ENCODE measurements around the gene FILIP1L. TPM values are rescaled to one million over a fixed set of nuclear protein-coding genes. Genes with fewer than 3 reads are reported as not detected.
A peak's percentile ranks its signal among the peaks of the same experiment; 100 is the strongest.

Gene FILIP1L
- total RNA-seq, 1 experiment from 2014 or later: 3.7 TPM

- H3K36me3 ChIP-seq: no peaks in the 10 kb centered on the region
- peak; percentile 84 to 90 for DNase-seq
- H3K27ac ChIP-seq: peak overlapping the region; percentile 85
- H3K4me3 ChIP-seq: peak overlapping the region; percentile 69
- no peaks in the 10 kb centered on the region for H3K27me3 ChIP-seq
- peaks cover 37% of the 10 kb centered on the region for H3K4me1 ChIP-seq
- no peaks in the 10 kb centered on the region for H3K9me3 ChIP-seq (replicated peaks)
Measured at GRCh38 chr3:99875929-99876841, 238.1 kb downstream of the FILIP1L start.

GRCh38 chr3:99875581-99875928, 238.7 kb downstream of the FILIP1L start:
- Histone ChIP-seq H3K36me3 (no peaks in the 10 kb centered on the region), H3K27me3 (no peaks in the 10 kb centered on the region), H3K9me3 (replicated peaks) (no peaks in the 10 kb centered on the region), H3K27ac (peak overlapping the region; percentile 85), H3K4me1 (peaks cover 37% of the 10 kb centered on the region), H3K4me3 (peak overlapping the region; percentile 69)
- DNase-seq: peak; percentile 27 to 71

GRCh38 chr3:99874237-99875002, 239.9 kb downstream of the FILIP1L start:
- H3K4me1 ChIP-seq: peaks cover 37% of the 10 kb centered on the region
- H3K36me3 ChIP-seq: no peaks in the 10 kb centered on the region
- no peaks in the 10 kb centered on the region for H3K27me3 ChIP-seq
- H3K27ac ChIP-seq: no peak overlapping the region; the same call in 1 of the 2 replicates
- DNase-seq: no peak
- H3K9me3 ChIP-seq (replicated peaks): no peaks in the 10 kb centered on the region
- peak overlapping the region; percentile 69 for H3K4me3 ChIP-seq

GRCh38 chr3:99873269-99874102, 240.8 kb downstream of the FILIP1L start:
- no peak for DNase-seq
- no peaks in the 10 kb centered on the region for H3K27me3 ChIP-seq
- no peak overlapping the region for H3K4me3 ChIP-seq
- no peak overlapping the region for H3K27ac ChIP-seq
- no peaks in the 10 kb centered on the region for H3K36me3 ChIP-seq
- H3K4me1 ChIP-seq: peaks cover 28% of the 10 kb centered on the region
- H3K9me3 ChIP-seq (replicated peaks): no peaks in the 10 kb centered on the region

DNA sequence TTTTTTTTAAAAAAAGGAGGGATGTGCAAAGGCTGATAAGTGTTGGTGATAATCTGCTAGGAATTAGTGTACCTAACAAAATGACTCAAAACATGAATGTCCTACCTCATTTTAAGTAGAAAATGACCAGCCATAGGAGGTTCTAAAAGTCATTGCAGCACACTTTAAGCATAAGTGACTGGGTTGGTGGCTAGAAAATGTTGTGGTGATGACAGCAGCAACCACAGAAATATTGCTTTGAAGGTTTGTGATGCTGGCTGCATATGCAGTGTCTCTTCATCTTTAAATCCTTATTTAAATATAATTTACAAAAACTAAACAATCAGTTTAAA, 241.4 kb downstream of the FILIP1L start:
- H3K4me3 ChIP-seq: no peak overlapping the region
- H3K9me3 ChIP-seq (replicated peaks): no peaks in the 10 kb centered on the region
- H3K36me3 ChIP-seq: 0 out of 2 replicates have a peak, but pooled peaks cover under 1% of the 10 kb centered on the region
- peaks cover 22% of the 10 kb centered on the region for H3K4me1 ChIP-seq
- no peak overlapping the region for H3K27ac ChIP-seq
- no peaks in the 10 kb centered on the region for H3K27me3 ChIP-seq
- no peak for DNase-seq

DNA sequence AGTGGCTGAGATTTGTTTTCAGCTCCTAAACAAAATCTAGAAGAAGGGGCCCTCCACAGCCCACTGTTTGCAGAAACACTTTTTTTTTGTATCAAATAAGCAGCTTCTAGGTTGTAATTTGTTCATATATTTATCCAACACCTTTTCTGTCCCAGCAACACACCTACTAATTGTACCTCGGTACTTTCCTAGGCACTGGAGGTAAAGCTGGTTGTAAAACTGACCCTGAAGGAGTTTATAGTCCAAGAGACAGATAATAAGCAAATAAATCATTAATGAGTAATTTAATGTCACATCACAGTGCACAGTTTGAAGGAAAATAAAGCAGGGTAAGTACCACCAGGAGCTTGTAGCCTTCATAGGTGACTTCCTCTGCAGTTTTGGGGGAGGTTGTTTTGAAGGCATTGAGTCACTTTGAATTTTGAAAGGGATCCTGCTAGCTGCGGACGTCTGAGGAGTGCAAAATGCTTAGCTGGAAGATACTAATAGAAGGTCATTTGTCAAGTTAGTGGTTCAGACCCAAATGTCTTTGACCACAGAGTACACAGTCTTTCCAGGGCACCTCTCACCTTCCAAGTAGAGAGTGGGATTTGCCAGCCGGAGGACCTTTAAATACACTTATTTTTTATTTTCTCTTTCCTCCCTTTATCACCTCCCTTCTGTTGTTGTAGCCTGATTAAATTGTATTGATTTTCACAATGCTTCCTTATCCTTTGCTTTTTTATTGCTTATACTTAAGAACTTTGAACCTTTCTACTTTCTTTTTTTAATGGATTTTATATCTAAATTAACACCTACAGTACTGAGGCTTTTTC, 242.9 kb downstream of the FILIP1L start:
- no peak overlapping the region for H3K4me3 ChIP-seq
- H3K9me3 ChIP-seq (replicated peaks): no peaks in the 10 kb centered on the region
- H3K27ac ChIP-seq: no peak overlapping the region
- H3K27me3 ChIP-seq: no peaks in the 10 kb centered on the region
- H3K4me1 ChIP-seq: peaks cover 29% of the 10 kb centered on the region
- no peak for DNase-seq
- H3K36me3 ChIP-seq: peaks cover 3% of the 10 kb centered on the region; the same call in 1 of the 2 replicates

GRCh38 chr3:99870712-99871111, 243.6 kb downstream of the FILIP1L start:
- Histone ChIP-seq H3K36me3 (peaks cover 3% of the 10 kb centered on the region; the same call in 1 of the 2 replicates), H3K4me1 (peaks cover 36% of the 10 kb centered on the region), H3K4me3 (no peak overlapping the region), H3K27ac (no peak overlapping the region), H3K27me3 (no peaks in the 10 kb centered on the region), H3K9me3 (replicated peaks) (no peaks in the 10 kb centered on the region)
- no peak for DNase-seq

- Histone ChIP-seq H3K4me3 (no peak overlapping the region), H3K27me3 (no peaks in the 10 kb centered on the region), H3K9me3 (replicated peaks) (no peaks in the 10 kb centered on the region), H3K27ac (no peak overlapping the region), H3K36me3 (peaks cover 6% of the 10 kb centered on the region; the same call in 1 of the 2 replicates), H3K4me1 (peaks cover 35% of the 10 kb centered on the region)
- no peak for DNase-seq
Measured at GRCh38 chr3:99869621-99870020, 244.7 kb downstream of the FILIP1L start.

DNA sequence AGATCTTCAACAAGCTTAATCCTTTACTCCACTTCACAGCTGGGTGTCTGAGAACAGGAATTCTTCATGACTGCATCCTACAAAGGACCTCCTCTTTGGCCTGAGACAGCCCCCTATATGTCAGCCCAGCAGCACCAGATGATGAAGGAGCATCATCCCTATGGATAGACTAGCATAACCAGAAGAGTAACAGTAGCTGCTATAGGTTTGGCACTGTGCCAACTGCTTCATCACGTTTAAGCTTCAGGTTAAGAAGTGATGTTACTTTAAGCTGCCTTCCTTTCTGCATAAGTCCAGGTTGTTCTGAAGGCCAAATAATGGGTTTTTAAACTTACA, 246.0 kb downstream of the FILIP1L start:
- H3K27ac ChIP-seq: no peak overlapping the region
- no peaks in the 10 kb centered on the region for H3K27me3 ChIP-seq
- no peaks in the 10 kb centered on the region for H3K9me3 ChIP-seq (replicated peaks)
- DNase-seq: peak; percentile 23 to 56
- H3K4me3 ChIP-seq: no peak overlapping the region
- peaks cover 9% of the 10 kb centered on the region; the same call in 1 of the 2 replicates for H3K36me3 ChIP-seq
- H3K4me1 ChIP-seq: peaks cover 24% of the 10 kb centered on the region

DNA sequence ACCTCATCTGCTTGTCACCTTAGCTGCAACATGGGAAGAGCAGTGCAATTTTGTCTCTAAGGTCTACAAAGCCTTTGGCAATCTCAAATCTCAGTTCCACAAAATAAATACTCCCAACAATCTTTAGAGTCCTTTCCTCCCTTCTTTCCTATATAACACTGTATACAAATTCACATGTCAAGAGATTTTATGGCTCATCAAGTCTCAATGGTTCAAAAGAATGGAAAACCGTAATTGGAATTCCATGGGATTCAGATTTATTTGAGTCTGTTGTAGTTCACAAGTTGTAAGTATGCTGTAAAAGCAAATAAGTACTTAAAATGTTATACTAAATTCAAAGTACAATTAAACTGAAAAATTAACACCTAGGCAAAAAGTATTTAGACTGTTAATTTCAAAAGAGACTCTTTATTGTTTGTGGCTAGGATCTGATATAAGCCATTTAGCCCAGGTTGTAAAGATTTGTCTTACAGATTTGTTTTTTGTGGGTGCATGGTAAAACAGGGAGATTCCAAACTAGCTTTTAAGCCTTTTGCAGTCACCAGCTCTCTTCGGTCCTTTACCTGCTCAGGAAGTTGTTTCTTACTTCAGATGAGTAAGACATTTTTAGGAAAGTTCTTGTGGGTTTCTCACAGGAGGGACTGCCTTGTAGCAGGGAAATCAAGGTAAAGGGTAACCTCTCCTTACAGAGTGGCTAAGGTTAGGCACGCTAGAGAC, 246.5 kb downstream of the FILIP1L start:
- H3K27ac ChIP-seq: no peak overlapping the region
- no peak for DNase-seq
- H3K27me3 ChIP-seq: no peaks in the 10 kb centered on the region
- H3K4me1 ChIP-seq: peaks cover 22% of the 10 kb centered on the region
- peaks cover 11% of the 10 kb centered on the region for H3K36me3 ChIP-seq
- H3K4me3 ChIP-seq: no peak overlapping the region
- H3K9me3 ChIP-seq (replicated peaks): no peaks in the 10 kb centered on the region

DNA sequence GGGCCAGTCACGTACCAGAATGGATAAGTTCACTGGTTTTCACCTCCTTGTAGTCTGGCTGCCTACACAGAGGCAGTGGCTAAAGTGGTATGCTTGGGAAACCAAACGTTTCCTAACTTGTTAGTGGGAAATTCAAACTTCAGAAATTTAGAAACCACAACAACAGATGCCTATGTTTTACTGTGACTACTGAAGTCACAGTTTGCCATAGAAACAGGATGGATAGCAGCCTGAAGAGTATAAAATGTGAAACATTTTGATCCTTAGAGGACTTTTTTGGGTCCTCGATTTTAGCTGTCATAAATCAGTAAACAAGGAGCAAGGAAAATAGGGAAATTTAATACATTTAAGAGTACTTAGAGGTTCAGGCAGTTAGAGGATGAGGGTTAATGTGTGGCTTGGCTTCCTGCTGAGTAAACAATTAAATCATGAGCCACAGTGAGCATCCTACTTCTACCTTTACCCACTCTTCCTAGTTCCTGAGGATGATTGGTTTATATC, 248.0 kb downstream of the FILIP1L start:
- Histone ChIP-seq H3K9me3 (replicated peaks) (no peaks in the 10 kb centered on the region), H3K27ac (peak overlapping the region; percentile 41), H3K36me3 (peaks cover 15% of the 10 kb centered on the region), H3K4me3 (no peak overlapping the region), H3K27me3 (no peaks in the 10 kb centered on the region), H3K4me1 (peaks cover 22% of the 10 kb centered on the region)
- DNase-seq: peak; percentile 45 to 77

GRCh38 chr3:99865321-99865720, 249.0 kb downstream of the FILIP1L start:
- Histone ChIP-seq H3K27ac (no peak overlapping the region), H3K27me3 (no peaks in the 10 kb centered on the region), H3K4me3 (no peak overlapping the region), H3K9me3 (replicated peaks) (no peaks in the 10 kb centered on the region), H3K36me3 (peaks cover 15% of the 10 kb centered on the region), H3K4me1 (peaks cover 22% of the 10 kb centered on the region)
- DNase-seq: no peak

DNA sequence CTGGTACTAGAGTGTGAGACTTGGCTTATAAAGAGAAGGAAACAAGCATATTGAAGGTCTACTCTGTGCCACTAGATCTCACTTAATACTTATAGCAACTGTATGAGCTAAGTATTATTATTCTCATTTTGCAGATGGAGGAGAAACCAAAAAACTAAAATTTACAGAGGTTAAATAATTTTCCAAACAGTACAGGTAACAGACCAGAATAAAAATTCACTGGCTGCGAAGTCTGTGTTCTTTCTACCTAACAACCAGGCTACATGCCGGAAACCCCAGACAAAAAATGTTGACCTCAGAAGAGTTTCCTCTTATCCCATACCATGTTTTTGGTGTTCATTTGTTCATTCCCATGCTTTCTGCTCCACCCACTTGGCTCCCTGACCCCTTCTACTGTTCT, 250.0 kb downstream of the FILIP1L start:
- no peak overlapping the region for H3K27ac ChIP-seq

More for the DNA sequence above, 250.0 kb downstream of the FILIP1L start:
- Histone ChIP-seq H3K4me1 (peaks cover 31% of the 10 kb centered on the region), H3K4me3 (no peak overlapping the region), H3K9me3 (replicated peaks) (no peaks in the 10 kb centered on the region), H3K27me3 (no peaks in the 10 kb centered on the region), H3K36me3 (peaks cover 15% of the 10 kb centered on the region)
- no peak for DNase-seq
